Colonic mucosa (tissue), 4 donors: ENCODE data around the gene ABLIM1. TPM values are rescaled to one million over a fixed set of nuclear protein-coding genes. Genes with fewer than 3 reads are reported as not detected.

ENCODE experiments used
- DNase-seq: peaks from one replicate; pipeline ENCODE4 v3.0.0-alpha.2; 2020
- H3K27ac ChIP-seq: fragments of 200-600 bp; one replicate; pipeline ENCODE4 v1.8.0; 2021
- H3K27me3 ChIP-seq: fragments of 200-600 bp; one replicate; pipeline ENCODE4 v1.8.0; 2021
- H3K36me3 ChIP-seq: fragments of 200-600 bp; one replicate; pipeline ENCODE4 v1.8.0; 2021
- H3K4me1 ChIP-seq: fragments of 200-600 bp; one replicate; pipeline ENCODE4 v1.8.0; 2021; ENCODE audit warnings: mild to moderate bottlenecking
- H3K4me3 ChIP-seq: fragments of 200-600 bp; one replicate; pipeline ENCODE4 v1.8.0; 2021
- H3K9ac ChIP-seq, 2 donors: one replicate each; pipeline ENCODE4 v1.7.0; 2013; ENCODE audit warnings: control low read depth in 2 of 2, low read depth in 2 of 2, low read length in 2 of 2
- H3K9me3 ChIP-seq: fragments of 200-600 bp; one replicate; pipeline ENCODE4 v1.8.0; 2021
- intact Hi-C: fragments of 100-400 bp; cut with DNase I; formaldehyde crosslinking; loops from one replicate; pipeline ENCODE4 v1.14.1; 2022
- total RNA-seq, 2 donors: library from RNA; stranded (reverse); fragmentation: NEBNext Ultra II Directional in 1 of 2; extraction: Animal tissue kit (Norgen Biotek cat#: 25700) in 1 of 2; gene quantifications; one replicate each; pipeline ENCODE4 v1.2.1, GENCODE V29; 2021
- TF ChIP-seq, protein P1 (sequence below): fragments of 200-600 bp; IDR thresholded peaks from one replicate; pipeline ENCODE4 v1.8.0; 2022; ENCODE audit warnings: antibody characterized with exemption, mild to moderate bottlenecking
- donor health status: healthy.
- donor health status: DM: no; HTN: no; CAD: no.
- donor health status: DM: no; HTN: no; CAD: no.

Gene ABLIM1
- total RNA-seq, 2 donors from 2014 or later: 118 to 131 TPM

GRCh38 chr10:114629824-114630730 is 28.0 kb downstream of the ABLIM1 start:
- Histone ChIP-seq H3K9ac (no peak overlapping the region), H3K4me3 (no peak overlapping the region), H3K27ac (no peak overlapping the region), H3K9me3 (no peaks in the 10 kb centered on the region), H3K4me1 (peaks cover 6% of the 10 kb centered on the region), H3K36me3 (no peaks in the 10 kb centered on the region), H3K27me3 (no peaks in the 10 kb centered on the region)
- TF ChIP-seq, protein P1, sequence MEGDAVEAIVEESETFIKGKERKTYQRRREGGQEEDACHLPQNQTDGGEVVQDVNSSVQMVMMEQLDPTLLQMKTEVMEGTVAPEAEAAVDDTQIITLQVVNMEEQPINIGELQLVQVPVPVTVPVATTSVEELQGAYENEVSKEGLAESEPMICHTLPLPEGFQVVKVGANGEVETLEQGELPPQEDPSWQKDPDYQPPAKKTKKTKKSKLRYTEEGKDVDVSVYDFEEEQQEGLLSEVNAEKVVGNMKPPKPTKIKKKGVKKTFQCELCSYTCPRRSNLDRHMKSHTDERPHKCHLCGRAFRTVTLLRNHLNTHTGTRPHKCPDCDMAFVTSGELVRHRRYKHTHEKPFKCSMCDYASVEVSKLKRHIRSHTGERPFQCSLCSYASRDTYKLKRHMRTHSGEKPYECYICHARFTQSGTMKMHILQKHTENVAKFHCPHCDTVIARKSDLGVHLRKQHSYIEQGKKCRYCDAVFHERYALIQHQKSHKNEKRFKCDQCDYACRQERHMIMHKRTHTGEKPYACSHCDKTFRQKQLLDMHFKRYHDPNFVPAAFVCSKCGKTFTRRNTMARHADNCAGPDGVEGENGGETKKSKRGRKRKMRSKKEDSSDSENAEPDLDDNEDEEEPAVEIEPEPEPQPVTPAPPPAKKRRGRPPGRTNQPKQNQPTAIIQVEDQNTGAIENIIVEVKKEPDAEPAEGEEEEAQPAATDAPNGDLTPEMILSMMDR: no peak
- DNase-seq: no peak
- intact Hi-C loops: loop anchor here (10.0 kb wide), 1 partner anchor 75 kb away; no protein-coding TSS in a partner anchor

GRCh38 chr10:114629083-114629823 is 28.8 kb downstream of the ABLIM1 start:
- Histone ChIP-seq H3K9me3 (no peaks in the 10 kb centered on the region), H3K36me3 (no peaks in the 10 kb centered on the region), H3K9ac (no peak overlapping the region), H3K27me3 (no peaks in the 10 kb centered on the region), H3K4me3 (no peak overlapping the region), H3K4me1 (peaks cover 6% of the 10 kb centered on the region), H3K27ac (no peak overlapping the region)
- intact Hi-C loops: no loop called here
- TF ChIP-seq, protein P1: no peak
- no peak for DNase-seq

DNA sequence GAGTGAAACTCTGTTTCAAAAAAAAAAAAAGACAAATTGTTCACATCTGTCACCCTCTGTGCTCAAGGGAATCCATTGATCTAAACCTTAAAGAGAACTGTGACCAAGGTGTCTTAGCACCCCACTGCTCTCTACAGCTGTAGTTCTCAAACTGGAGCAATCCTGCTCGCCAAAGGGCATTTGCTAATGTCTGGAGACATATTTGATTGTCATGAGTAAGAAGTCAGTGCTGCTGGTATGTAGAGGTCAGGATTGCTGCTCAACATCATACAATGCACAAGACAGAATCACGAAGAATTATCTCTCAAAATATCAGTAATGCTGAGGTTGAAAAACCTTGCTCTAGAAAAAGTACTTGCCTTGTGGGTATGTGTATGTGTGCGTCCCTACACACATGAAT is 30.0 kb downstream of the ABLIM1 start:
- Histone ChIP-seq H3K9ac (no peak overlapping the region), H3K27me3 (no peaks in the 10 kb centered on the region), H3K27ac (no peak overlapping the region), H3K36me3 (no peaks in the 10 kb centered on the region), H3K4me3 (no peak overlapping the region), H3K4me1 (peaks cover 11% of the 10 kb centered on the region), H3K9me3 (no peaks in the 10 kb centered on the region)
- TF ChIP-seq, protein P1: no peak
- DNase-seq: no peak
- intact Hi-C loops: no loop called here

GRCh38 chr10:114626841-114627240 is 31.2 kb downstream of the ABLIM1 start:
- H3K27me3 ChIP-seq: no peaks in the 10 kb centered on the region
- H3K9ac ChIP-seq: no peak overlapping the region
- H3K4me1 ChIP-seq: peaks cover 16% of the 10 kb centered on the region
- intact Hi-C loops: no loop called here
- no peaks in the 10 kb centered on the region for H3K36me3 ChIP-seq
- no peaks in the 10 kb centered on the region for H3K9me3 ChIP-seq
- no peak overlapping the region for H3K4me3 ChIP-seq
- H3K27ac ChIP-seq: no peak overlapping the region
- TF ChIP-seq, protein P1: no peak
- DNase-seq: no peak

DNA sequence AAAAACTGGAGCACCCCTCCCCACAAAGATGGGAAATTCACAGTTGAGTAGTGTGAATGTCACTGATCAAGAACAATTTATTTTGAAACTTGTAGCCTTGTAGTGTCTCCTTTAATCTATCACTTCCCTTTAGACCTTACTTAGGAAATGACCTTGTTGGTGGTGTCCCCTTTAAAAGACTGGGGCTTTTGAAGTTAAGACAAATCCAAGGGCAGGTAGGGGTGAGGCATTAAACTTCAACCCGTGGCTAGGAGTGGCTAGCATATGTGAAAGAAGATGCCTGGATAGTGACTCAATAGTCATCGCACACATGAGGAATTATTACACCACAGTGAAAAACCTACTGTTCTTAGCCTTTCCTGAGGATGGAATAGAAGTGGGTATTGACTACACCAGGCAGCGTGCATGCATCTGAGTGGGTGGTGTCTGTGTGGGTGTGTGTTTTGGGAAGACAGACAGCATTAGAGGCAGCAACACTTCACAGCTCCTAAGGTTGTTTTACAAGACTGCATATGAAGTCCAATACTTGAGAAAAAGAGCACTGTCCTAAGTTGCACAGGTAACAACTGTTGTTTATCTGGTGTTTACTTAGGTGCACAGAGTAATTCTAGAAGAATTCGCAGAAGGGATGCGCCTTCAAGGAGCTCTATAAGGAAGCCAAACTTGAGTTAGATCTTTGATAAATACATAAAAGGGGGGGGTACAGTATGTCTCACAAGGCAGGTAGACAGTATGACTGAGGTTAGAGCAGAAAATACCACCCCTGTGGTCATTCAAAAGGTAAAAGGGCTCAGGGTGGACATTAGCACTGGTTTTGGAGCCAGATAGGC is 32.9 kb downstream of the ABLIM1 start:
- no peak overlapping the region for H3K9ac ChIP-seq

More for the DNA sequence above, 32.9 kb downstream of the ABLIM1 start:
- no peak for DNase-seq
- no peak overlapping the region for H3K27ac ChIP-seq
- peaks cover 10% of the 10 kb centered on the region for H3K4me1 ChIP-seq
- H3K27me3 ChIP-seq: no peaks in the 10 kb centered on the region
- no peak overlapping the region for H3K4me3 ChIP-seq
- intact Hi-C loops: no loop called here
- no peaks in the 10 kb centered on the region for H3K36me3 ChIP-seq
- no peaks in the 10 kb centered on the region for H3K9me3 ChIP-seq
- TF ChIP-seq, protein P1: no peak
